HL-60 (cell line): ENCODE data around the gene PCDHA12.
"Not testable (repeated sequence)": the region's sequence is repeated elsewhere in the genome, so short reads cannot be mapped to it uniquely, and the experiment has no call there.

ENCODE experiments used
- DNase-seq, 2 experiments: peaks; one replicate each; pipeline ENCODE4 v3.0.0-alpha.2; 2010 to 2020; ENCODE audit warnings: low read depth in 1 of 2, low spot score in 1 of 2
- H3K27ac ChIP-seq: fragments of 250-450 bp; sonication (Bioruptor Pico); replicated peaks from 2 replicates; pipeline ENCODE4 v1.5.1; 2020; ENCODE audit warnings: mild to moderate bottlenecking, moderate library complexity
- H3K27me3 ChIP-seq: fragments of 250-450 bp; sonication (Bioruptor Pico); 2 replicates; pipeline ENCODE4 v1.5.1; 2021; ENCODE audit warnings: mild to moderate bottlenecking, moderate library complexity; ENCODE audit not compliant: insufficient read depth, poor library complexity, severe bottlenecking
- H3K4me3 ChIP-seq: replicated peaks from 2 replicates; pipeline ENCODE4 v1.5.1; 2011; ENCODE audit warnings: mild to moderate bottlenecking, control low read depth, low read length; ENCODE audit not compliant: insufficient read depth
- GABPA ChIP-seq: IDR thresholded peaks from 2 replicates; pipeline ENCODE4 v1.6.1; 2012; ENCODE audit warnings: low read depth
- POLR2AphosphoS5 ChIP-seq: IDR thresholded peaks from 2 replicates; pipeline ENCODE4 v1.6.1; 2012; ENCODE audit warnings: low read depth
- SPI1 ChIP-seq: IDR thresholded peaks from 2 replicates; pipeline ENCODE4 v1.6.1; 2012; ENCODE audit warnings: low read depth, mild to moderate bottlenecking, borderline replicate concordance
- TF ChIP-seq, protein P1 (sequence below): IDR thresholded peaks from one replicate; pipeline ENCODE4 v1.5.1; 2011; ENCODE audit warnings: low read length, control low read depth, inconsistent platforms; ENCODE audit not compliant: insufficient read depth
- TF ChIP-seq, protein P2 (sequence below): IDR thresholded peaks from 2 replicates; pipeline ENCODE4 v1.6.1; 2012; ENCODE audit warnings: low read depth; ENCODE audit not compliant: insufficient replicate concordance

PCDHA12 gene

GRCh38 chr5:140869555-140869886 is 5.6 kb upstream of the PCDHA12 start:
- H3K27ac ChIP-seq = no peak overlapping the region
- no peaks in the 10 kb centered on the region for H3K27me3 ChIP-seq
- TF ChIP-seq, protein P1, sequence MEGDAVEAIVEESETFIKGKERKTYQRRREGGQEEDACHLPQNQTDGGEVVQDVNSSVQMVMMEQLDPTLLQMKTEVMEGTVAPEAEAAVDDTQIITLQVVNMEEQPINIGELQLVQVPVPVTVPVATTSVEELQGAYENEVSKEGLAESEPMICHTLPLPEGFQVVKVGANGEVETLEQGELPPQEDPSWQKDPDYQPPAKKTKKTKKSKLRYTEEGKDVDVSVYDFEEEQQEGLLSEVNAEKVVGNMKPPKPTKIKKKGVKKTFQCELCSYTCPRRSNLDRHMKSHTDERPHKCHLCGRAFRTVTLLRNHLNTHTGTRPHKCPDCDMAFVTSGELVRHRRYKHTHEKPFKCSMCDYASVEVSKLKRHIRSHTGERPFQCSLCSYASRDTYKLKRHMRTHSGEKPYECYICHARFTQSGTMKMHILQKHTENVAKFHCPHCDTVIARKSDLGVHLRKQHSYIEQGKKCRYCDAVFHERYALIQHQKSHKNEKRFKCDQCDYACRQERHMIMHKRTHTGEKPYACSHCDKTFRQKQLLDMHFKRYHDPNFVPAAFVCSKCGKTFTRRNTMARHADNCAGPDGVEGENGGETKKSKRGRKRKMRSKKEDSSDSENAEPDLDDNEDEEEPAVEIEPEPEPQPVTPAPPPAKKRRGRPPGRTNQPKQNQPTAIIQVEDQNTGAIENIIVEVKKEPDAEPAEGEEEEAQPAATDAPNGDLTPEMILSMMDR = no peak
- TF ChIP-seq POLR2AphosphoS5 (no peak), SPI1 (no peak), GABPA (no peak)
- TF ChIP-seq, protein P2, sequence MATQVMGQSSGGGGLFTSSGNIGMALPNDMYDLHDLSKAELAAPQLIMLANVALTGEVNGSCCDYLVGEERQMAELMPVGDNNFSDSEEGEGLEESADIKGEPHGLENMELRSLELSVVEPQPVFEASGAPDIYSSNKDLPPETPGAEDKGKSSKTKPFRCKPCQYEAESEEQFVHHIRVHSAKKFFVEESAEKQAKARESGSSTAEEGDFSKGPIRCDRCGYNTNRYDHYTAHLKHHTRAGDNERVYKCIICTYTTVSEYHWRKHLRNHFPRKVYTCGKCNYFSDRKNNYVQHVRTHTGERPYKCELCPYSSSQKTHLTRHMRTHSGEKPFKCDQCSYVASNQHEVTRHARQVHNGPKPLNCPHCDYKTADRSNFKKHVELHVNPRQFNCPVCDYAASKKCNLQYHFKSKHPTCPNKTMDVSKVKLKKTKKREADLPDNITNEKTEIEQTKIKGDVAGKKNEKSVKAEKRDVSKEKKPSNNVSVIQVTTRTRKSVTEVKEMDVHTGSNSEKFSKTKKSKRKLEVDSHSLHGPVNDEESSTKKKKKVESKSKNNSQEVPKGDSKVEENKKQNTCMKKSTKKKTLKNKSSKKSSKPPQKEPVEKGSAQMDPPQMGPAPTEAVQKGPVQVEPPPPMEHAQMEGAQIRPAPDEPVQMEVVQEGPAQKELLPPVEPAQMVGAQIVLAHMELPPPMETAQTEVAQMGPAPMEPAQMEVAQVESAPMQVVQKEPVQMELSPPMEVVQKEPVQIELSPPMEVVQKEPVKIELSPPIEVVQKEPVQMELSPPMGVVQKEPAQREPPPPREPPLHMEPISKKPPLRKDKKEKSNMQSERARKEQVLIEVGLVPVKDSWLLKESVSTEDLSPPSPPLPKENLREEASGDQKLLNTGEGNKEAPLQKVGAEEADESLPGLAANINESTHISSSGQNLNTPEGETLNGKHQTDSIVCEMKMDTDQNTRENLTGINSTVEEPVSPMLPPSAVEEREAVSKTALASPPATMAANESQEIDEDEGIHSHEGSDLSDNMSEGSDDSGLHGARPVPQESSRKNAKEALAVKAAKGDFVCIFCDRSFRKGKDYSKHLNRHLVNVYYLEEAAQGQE = no peak
- no peak for DNase-seq
- H3K4me3 ChIP-seq = no peak overlapping the region

- DNase-seq = no peak
- Histone ChIP-seq H3K27ac (no peak overlapping the region), H3K27me3 (no peaks in the 10 kb centered on the region), H3K4me3 (no peak overlapping the region)
- TF ChIP-seq GABPA (no peak), SPI1 (no peak), POLR2AphosphoS5 (no peak)
- TF ChIP-seq, protein P1 = no peak
- TF ChIP-seq, protein P2 = peak; percentile 45
Measured at GRCh38 chr5:140870221-140871201, 4.6 kb upstream of the PCDHA12 start.

DNA sequence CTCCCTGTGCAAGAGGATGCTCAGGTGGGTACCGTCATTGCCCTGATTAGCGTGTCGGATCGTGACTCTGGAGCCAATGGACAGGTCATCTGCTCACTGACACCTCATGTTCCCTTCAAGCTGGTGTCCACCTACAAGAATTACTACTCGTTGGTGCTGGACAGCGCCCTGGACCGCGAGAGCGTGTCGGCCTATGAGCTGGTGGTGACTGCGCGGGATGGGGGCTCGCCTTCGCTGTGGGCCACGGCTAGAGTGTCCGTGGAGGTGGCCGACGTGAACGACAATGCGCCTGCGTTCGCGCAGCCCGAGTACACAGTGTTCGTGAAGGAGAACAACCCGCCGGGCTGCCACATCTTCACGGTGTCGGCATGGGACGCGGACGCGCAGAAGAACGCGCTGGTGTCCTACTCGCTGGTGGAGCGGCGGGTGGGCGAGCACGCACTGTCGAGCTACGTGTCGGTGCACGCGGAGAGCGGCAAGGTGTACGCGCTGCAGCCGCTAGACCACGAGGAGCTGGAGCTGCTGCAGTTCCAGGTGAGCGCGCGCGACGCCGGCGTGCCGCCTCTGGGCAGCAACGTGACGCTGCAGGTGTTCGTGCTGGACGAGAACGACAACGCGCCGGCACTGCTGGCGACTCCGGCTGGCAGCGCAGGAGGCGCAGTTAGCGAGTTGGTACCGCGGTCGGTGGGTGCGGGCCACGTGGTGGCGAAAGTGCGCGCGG is 1.6 kb downstream of the PCDHA12 start:
- not testable (repeated sequence) for H3K27me3 ChIP-seq, DNase-seq, H3K27ac ChIP-seq, H3K4me3 ChIP-seq
- TF ChIP-seq, protein P2 = peak; percentile 45
